SK-N-SH (cell line): Measurements from ENCODE around the gene FARSA. TPM values are rescaled to one million over a fixed set of nuclear protein-coding genes. Genes with fewer than 3 reads are reported as not detected.

Source experiments
- CTCF ChIA-PET: fragments of 300-600, 350-600 bp; formaldehyde crosslinking; extraction: SDS; loops from one replicate; lab custom pipeline; 2021; lab: Yijun Ruan, JAX
- POLR2A ChIA-PET: fragments of 350-600 bp; sonication (Branson Sonifier 250); formaldehyde crosslinking; extraction: SDS; loops from one replicate; lab custom pipeline; 2020; ENCODE audit warnings: antibody characterized with exemption, inconsistent platforms; lab: Yijun Ruan, JAX
- DNase-seq: peaks from one replicate; pipeline ENCODE4 v3.0.0; 2012
- H2AFZ ChIP-seq: fragments of 200-600 bp; sonication (generic); 2 replicates; pipeline ENCODE4 v1.8.1; 2016; ENCODE audit warnings: antibody characterized with exemption, mild to moderate bottlenecking, low read depth
- H3F3A ChIP-seq: fragments of 200-600 bp; sonication (generic); replicated peaks from 2 replicates; pipeline ENCODE3; 2016; ENCODE audit warnings: antibody characterized with exemption, mild to moderate bottlenecking; ENCODE audit not compliant: insufficient read depth
- H3K27ac ChIP-seq, 2 experiments: fragments of 200-500 bp in 1 of 2; fragments of 200-600 bp in 1 of 2; sonication (Bioruptor generic) in 1 of 2; sonication (generic), shearing (Covaris generic) in 1 of 2; 2 replicates each; pipeline versions ENCODE4 v1.5.1 to v1.6.1; 2014 to 2016; ENCODE audit warnings: low read depth in 2 of 2, inconsistent platforms in 1 of 2, low read length in 1 of 2, mild to moderate bottlenecking in 1 of 2, mixed read lengths in 1 of 2
- H3K27me3 ChIP-seq: fragments of 200-600 bp; sonication (generic), shearing (Covaris generic); 2 replicates; pipeline ENCODE4 v1.6.1; 2016; ENCODE audit warnings: mixed run types; ENCODE audit not compliant: insufficient read depth
- H3K36me3 ChIP-seq, 2 experiments: fragments of 200-500 bp in 1 of 2; fragments of 200-600 bp in 1 of 2; sonication (Bioruptor generic) in 1 of 2; sonication (generic) in 1 of 2; replicated peaks in 1 of 2; 2 replicates each; pipeline versions ENCODE3 to v1.5.1; 2014 to 2016; ENCODE audit warnings: low read length in 1 of 2, mild to moderate bottlenecking in 1 of 2; ENCODE audit not compliant: insufficient read depth in 2 of 2, control insufficient read depth in 1 of 2
- H3K4me1 ChIP-seq, 2 experiments: fragments of 200-500 bp in 1 of 2; fragments of 200-600 bp in 1 of 2; sonication (Bioruptor generic) in 1 of 2; sonication (generic), shearing (Covaris generic) in 1 of 2; 2 replicates each; pipeline versions ENCODE4 v1.5.1 to v1.6.1; 2014 to 2016; ENCODE audit warnings: low read depth in 1 of 2, low read length in 1 of 2, mixed run types in 1 of 2; ENCODE audit not compliant: insufficient read depth in 2 of 2, control insufficient read depth in 1 of 2
- H3K4me2 ChIP-seq: fragments of 200-600 bp; sonication (generic), shearing (Covaris generic); 2 replicates; pipeline ENCODE4 v1.6.1; 2017; ENCODE audit warnings: mixed run types
- H3K4me3 ChIP-seq, 2 experiments: fragments of 200-500 bp in 1 of 2; fragments of 200-600 bp in 1 of 2; sonication (Bioruptor generic) in 1 of 2; sonication (generic), shearing (Covaris generic) in 1 of 2; 2 replicates each; pipeline versions ENCODE4 v1.5.1 to v1.8.1; 2014 to 2016; ENCODE audit warnings: low read depth in 2 of 2, inconsistent platforms in 1 of 2, low read length in 1 of 2, mild to moderate bottlenecking in 1 of 2, mixed read lengths in 1 of 2, moderate library complexity in 1 of 2
- H3K79me2 ChIP-seq: fragments of 200-600 bp; sonication (generic); 2 replicates; pipeline ENCODE4 v1.8.1; 2017; ENCODE audit warnings: mild to moderate bottlenecking; ENCODE audit not compliant: insufficient read depth
- H3K9ac ChIP-seq: fragments of 200-600 bp; sonication (generic); 2 replicates; pipeline ENCODE4 v1.6.1; 2017; ENCODE audit warnings: mixed run types
- H3K9me2 ChIP-seq: fragments of 200-600 bp; sonication (generic); 2 replicates; pipeline ENCODE4 v1.6.1; 2017; ENCODE audit warnings: mixed run types
- H3K9me3 ChIP-seq: fragments of 200-600 bp; sonication (generic); 2 replicates; pipeline ENCODE4 v1.6.1; 2017; ENCODE audit warnings: mixed run types, mild to moderate bottlenecking, moderate library complexity
- H4K20me1 ChIP-seq: fragments of 200-600 bp; sonication (generic); 2 replicates; pipeline ENCODE4 v1.6.1; 2017; ENCODE audit warnings: mild to moderate bottlenecking, mixed run types; ENCODE audit not compliant: insufficient read depth
- CHD2 ChIP-seq: fragments of 150-350 bp; IDR thresholded peaks from 2 replicates; pipeline ENCODE4 v1.6.1; 2018; ENCODE audit warnings: low read length; ENCODE audit not compliant: partially characterized antibody
- ELF1 ChIP-seq: IDR thresholded peaks from 2 replicates; pipeline ENCODE4 v1.4.0; 2012
- EP300 ChIP-seq, 2 experiments: IDR thresholded peaks; 2 replicates each; pipeline versions ENCODE4 v1.4.0 to v1.6.1; 2012; ENCODE audit warnings: borderline replicate concordance in 1 of 2, low read depth in 1 of 2, low read length in 1 of 2
- FOSL2 ChIP-seq: IDR thresholded peaks from 2 replicates; pipeline ENCODE4 v1.4.0; 2012; ENCODE audit warnings: low read depth, mild to moderate bottlenecking, moderate library complexity, borderline replicate concordance
- GABPA ChIP-seq: IDR thresholded peaks from 2 replicates; pipeline ENCODE4 v1.4.0; 2012; ENCODE audit warnings: low read depth, mild to moderate bottlenecking
- IRF3 ChIP-seq: fragments of 150-350 bp; IDR thresholded peaks from 2 replicates; pipeline ENCODE4 v1.6.1; 2016; ENCODE audit warnings: mild to moderate bottlenecking, low read depth, low read length
- JUND ChIP-seq: IDR thresholded peaks from 2 replicates; pipeline ENCODE4 v1.4.0; 2012
- MAX ChIP-seq: IDR thresholded peaks from 2 replicates; pipeline ENCODE4 v1.4.0; 2012; ENCODE audit warnings: low read depth
- MEF2A ChIP-seq: IDR thresholded peaks from 2 replicates; pipeline ENCODE4 v1.4.0; 2012; ENCODE audit warnings: low read depth, borderline replicate concordance
- MXI1 ChIP-seq: IDR thresholded peaks from 2 replicates; pipeline ENCODE4 v1.6.1; 2012; ENCODE audit warnings: mild to moderate bottlenecking, low read depth, low read length, improper control_type of control experiment
- NFIC ChIP-seq: IDR thresholded peaks from 2 replicates; pipeline ENCODE4 v1.4.0; 2012; ENCODE audit warnings: borderline replicate concordance
- PBX3 ChIP-seq: IDR thresholded peaks from 2 replicates; pipeline ENCODE4; 2012
- RAD21 ChIP-seq: IDR thresholded peaks from 2 replicates; pipeline ENCODE4 v1.6.1; 2012; ENCODE audit warnings: mild to moderate bottlenecking, low read length
- RCOR1 ChIP-seq: fragments of 150-350 bp; IDR thresholded peaks from 2 replicates; pipeline ENCODE4 v1.6.1; 2017; ENCODE audit warnings: antibody characterized with exemption, low read length
- REST ChIP-seq: IDR thresholded peaks from 2 replicates; pipeline ENCODE4 v1.6.1; 2012; ENCODE audit warnings: mild to moderate bottlenecking, low read depth, low read length, moderate library complexity
- RXRA ChIP-seq: IDR thresholded peaks from 2 replicates; pipeline ENCODE4 v1.4.0; 2012; ENCODE audit warnings: low read depth, mild to moderate bottlenecking, borderline replicate concordance
- TCF12 ChIP-seq: IDR thresholded peaks from 2 replicates; pipeline ENCODE4 v1.4.0; 2012
- ZBTB33 ChIP-seq: IDR thresholded peaks from 2 replicates; pipeline ENCODE4 v1.4.0; 2012; ENCODE audit warnings: low read depth, borderline replicate concordance
- WGBS: methylation state at CpG from one replicate; pipeline ENCODE4 v1.1.6; 2017; ENCODE audit warnings: low lambda C conversion rate; 5-methylcytosine and 5-hydroxymethylcytosine counted together
- polyA plus RNA-seq, 3 experiments: library from polyadenylated mRNA; depleted of rRNA; stranded (reverse); fragments of >200 nt; gene quantifications; 2 replicates each; pipeline ENCODE4 v1.2.3, GENCODE V29; 2012

FARSA gene
- polyA plus RNA-seq, 1 of the 3 experiments (the other 2 are of a cell fraction), result 170 TPM

GRCh38 chr19:12974301-12975220 is 41.0 kb upstream of the FARSA start:
- WGBS, result 66% methylated on average over 9 of the region's 19 CpGs
- no peak overlapping the region for H3K4me3 ChIP-seq
- H3K9me2 ChIP-seq, result no peaks in the 10 kb centered on the region
- H3K27me3 ChIP-seq, result no peaks in the 10 kb centered on the region
- peak overlapping the region in 1 of 2 experiments; percentile 92; a peak in 2 of 4 replicates for H3K27ac ChIP-seq
- no peak overlapping the region for H2AFZ ChIP-seq
- no peaks in the 10 kb centered on the region for H4K20me1 ChIP-seq
- no peaks in the 10 kb centered on the region for H3K9me3 ChIP-seq
- peaks cover 11% of the 10 kb centered on the region for H3F3A ChIP-seq
- no peaks in the 10 kb centered on the region for H3K36me3 ChIP-seq
- H3K79me2 ChIP-seq, result no peaks in the 10 kb centered on the region
- H3K9ac ChIP-seq, result no peak overlapping the region
- peak; percentile 78 for DNase-seq
- ChIA-PET CTCF (interaction anchor here (0.6 to 24.6 kb wide), 9 partner anchors 8 to 175 kb away, joined by 3 to 603 read pairs (median 6); partner anchors contain the start of genes DAND5, IER2 and STX10), POLR2A (interaction anchor here (0.7 to 2.5 kb wide), 8 partner anchors 9 to 178 kb away, joined by 3 to 17 read pairs (median 4); partner anchors contain the start of gene CALR)
- H3K4me2 ChIP-seq, result no peak overlapping the region
- peaks cover 2 to 27% of the 10 kb centered on the region in 2 experiments; a peak in 2 of 4 replicates for H3K4me1 ChIP-seq
- TF ChIP-seq MXI1 (no peak), FOSL2 (no peak), RCOR1 (0 out of 2 replicates have a peak, but pooled peaks have one; percentile 33), TCF12 (no peak), RXRA (no peak), RAD21 (peak; percentile 28), EP300 (IDR thresholded peaks at IDR 0.05; ENCODE audit: borderline replicate concordance in 1 of 2, low read depth in 1 of 2, low read length in 1 of 2) (peak in 1 of 2 experiments; percentile 84; a peak in 2 of 4 replicates), CHD2 (peak; percentile 35)

- Histone ChIP-seq H3F3A (peaks cover 11% of the 10 kb centered on the region), H4K20me1 (no peaks in the 10 kb centered on the region), H3K36me3 (no peaks in the 10 kb centered on the region), H3K4me2 (no peak overlapping the region), H3K27me3 (no peaks in the 10 kb centered on the region), H3K4me1 (peaks cover 6 to 33% of the 10 kb centered on the region in 2 experiments; a peak in 3 of 4 replicates), H3K9ac (no peak overlapping the region), H3K4me3 (no peak overlapping the region), H3K79me2 (no peaks in the 10 kb centered on the region), H3K9me2 (no peaks in the 10 kb centered on the region), H3K27ac (peak overlapping the region in 1 of 2 experiments; percentile 51; a peak in 1 of 4 replicates), H2AFZ (no peak overlapping the region), H3K9me3 (no peaks in the 10 kb centered on the region)
- no peak for DNase-seq
- ChIA-PET POLR2A (no interaction called here), CTCF (interaction anchor here (8.1 to 24.6 kb wide), 2 partner anchors 7 to 120 kb away, joined by 256 to 603 read pairs; partner anchors contain the start of gene DAND5)
- WGBS, result 96% methylated on average over 16 of the region's 16 CpGs
- TF ChIP-seq JUND (no peak), REST (no peak), MEF2A (no peak), CHD2 (no peak), ZBTB33 (no peak), MAX (no peak), NFIC (no peak), IRF3 (no peak), PBX3 (no peak), GABPA (no peak), ELF1 (no peak), TCF12 (no peak)
Observed at GRCh38 chr19:12973236-12973635, 39.7 kb upstream of the FARSA start.
